ENCODE data around the gene OPHN1.
A peak's percentile ranks its signal among the peaks of the same experiment; 100 is the strongest.

Gene OPHN1

DNA sequence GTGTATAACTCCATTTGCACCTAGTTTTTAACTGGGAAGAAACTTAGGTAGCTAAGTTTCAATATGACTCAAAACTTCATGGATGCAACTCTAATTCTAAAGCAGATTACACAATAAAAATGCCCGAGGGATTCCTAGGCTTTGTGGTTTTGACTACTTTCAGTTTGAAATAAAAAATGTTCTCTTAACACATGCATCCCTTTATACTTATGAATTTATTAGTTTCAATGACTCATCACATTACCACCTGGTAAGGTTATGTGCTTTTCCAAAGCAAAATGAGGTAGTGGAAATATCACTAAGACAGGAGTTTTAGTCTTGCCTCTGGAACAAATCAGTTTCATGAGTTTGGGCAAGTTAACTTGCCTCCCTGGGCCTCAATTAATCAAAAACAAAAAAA is 125.5 kb downstream of the OPHN1 start:
- H3K4ac ChIP-seq (ENCODE audit: low read depth, low read length) = no peak overlapping the region
- no peak overlapping the region for H2AK5ac ChIP-seq (ENCODE audit: low read length)
- no peaks in the 10 kb centered on the region for H3K36me3 ChIP-seq (ENCODE audit: control insufficient read depth in 1 of 2, insufficient read depth in 2 of 2, low read length in 2 of 2)
- WGBS (ENCODE audit: extremely low coverage, insufficient coverage, insufficient read length) = no CpG with 5 or more reads among the region's 1 CpG
- H3K9me3 ChIP-seq (ENCODE audit: insufficient read depth, low read depth, low read length) = no peaks in the 10 kb centered on the region
- H3K4me3 ChIP-seq (ENCODE audit: low read depth, low read length) = no peak overlapping the region
- H3K79me2 ChIP-seq (ENCODE audit: control insufficient read depth, insufficient read depth, low read length, poor library complexity) = no peaks in the 10 kb centered on the region
- no peak overlapping the region for H3K14ac ChIP-seq (ENCODE audit: low read length)
- no peaks in the 10 kb centered on the region for H3K27me3 ChIP-seq (ENCODE audit: insufficient read depth, low read length)
- no peak overlapping the region for H3K23ac ChIP-seq (ENCODE audit: low read length)
- H3K9ac ChIP-seq (ENCODE audit: low read length) = no peak overlapping the region
- H4K8ac ChIP-seq (ENCODE audit: low read depth, low read length) = no peak overlapping the region
- no peak overlapping the region for H3K18ac ChIP-seq (ENCODE audit: low read length)
- no peaks in the 10 kb centered on the region for H3K79me1 ChIP-seq (ENCODE audit: low read length)
- H4K12ac ChIP-seq (ENCODE audit: low read depth, low read length) = no peak overlapping the region
- H2AFZ ChIP-seq (ENCODE audit: insufficient read depth, low read length, poor library complexity) = no peak overlapping the region
- no peak overlapping the region for H2BK120ac ChIP-seq (ENCODE audit: insufficient read depth, low read length, poor library complexity)
- no peak overlapping the region for H3K4me2 ChIP-seq (ENCODE audit: low read length)
- no peak overlapping the region for H4K91ac ChIP-seq (ENCODE audit: low read depth, low read length)
- H2BK12ac ChIP-seq (ENCODE audit: low read length) = no peak overlapping the region
- peak; percentile 5 to 53 for DNase-seq
- H3K27ac ChIP-seq (ENCODE audit: low read depth, low read length) = no peak overlapping the region
- no peak overlapping the region for H2BK5ac ChIP-seq (ENCODE audit: low read depth, low read length, poor library complexity)
- H3K4me1 ChIP-seq (ENCODE audit: control insufficient read depth in 1 of 2, insufficient read depth in 2 of 2, low read length in 2 of 2) = no peaks in the 10 kb centered on the region

- no peak for DNase-seq
- no CpG with 5 or more reads among the region's 1 CpG for WGBS (ENCODE audit: extremely low coverage, insufficient coverage, insufficient read length)
- no peak overlapping the region for H3K27ac ChIP-seq (ENCODE audit: low read depth, low read length)
- no peak overlapping the region for H2BK5ac ChIP-seq (ENCODE audit: low read depth, low read length, poor library complexity)
- no peak overlapping the region for H2BK120ac ChIP-seq (ENCODE audit: insufficient read depth, low read length, poor library complexity)
- no peak overlapping the region for H2AK5ac ChIP-seq (ENCODE audit: low read length)
- H2AFZ ChIP-seq (ENCODE audit: insufficient read depth, low read length, poor library complexity) = no peak overlapping the region
- no peak overlapping the region for H4K8ac ChIP-seq (ENCODE audit: low read depth, low read length)
- no peak overlapping the region for H3K4me2 ChIP-seq (ENCODE audit: low read length)
- H3K79me1 ChIP-seq (ENCODE audit: low read length) = no peaks in the 10 kb centered on the region
- H3K9ac ChIP-seq (ENCODE audit: low read length) = no peak overlapping the region
- H3K9me3 ChIP-seq (ENCODE audit: insufficient read depth, low read depth, low read length) = no peaks in the 10 kb centered on the region
- H3K36me3 ChIP-seq (ENCODE audit: control insufficient read depth in 1 of 2, insufficient read depth in 2 of 2, low read length in 2 of 2) = no peaks in the 10 kb centered on the region
- H3K4me3 ChIP-seq (ENCODE audit: low read depth, low read length) = no peak overlapping the region
- H3K4ac ChIP-seq (ENCODE audit: low read depth, low read length) = no peak overlapping the region
- no peak overlapping the region for H4K91ac ChIP-seq (ENCODE audit: low read depth, low read length)
- H3K79me2 ChIP-seq (ENCODE audit: control insufficient read depth, insufficient read depth, low read length, poor library complexity) = no peaks in the 10 kb centered on the region
- H3K4me1 ChIP-seq (ENCODE audit: control insufficient read depth in 1 of 2, insufficient read depth in 2 of 2, low read length in 2 of 2) = no peaks in the 10 kb centered on the region
- no peak overlapping the region for H3K14ac ChIP-seq (ENCODE audit: low read length)
- no peaks in the 10 kb centered on the region for H3K27me3 ChIP-seq (ENCODE audit: insufficient read depth, low read length)
- H3K18ac ChIP-seq (ENCODE audit: low read length) = no peak overlapping the region
- no peak overlapping the region for H2BK12ac ChIP-seq (ENCODE audit: low read length)
- H3K23ac ChIP-seq (ENCODE audit: low read length) = no peak overlapping the region
- H4K12ac ChIP-seq (ENCODE audit: low read depth, low read length) = no peak overlapping the region
Observed at GRCh38 chrX:68304602-68305001, 128.7 kb downstream of the OPHN1 start.

- H3K4me1 ChIP-seq (ENCODE audit: control insufficient read depth in 1 of 2, insufficient read depth in 2 of 2, low read length in 2 of 2) = no peaks in the 10 kb centered on the region
- no peak overlapping the region for H3K18ac ChIP-seq (ENCODE audit: low read length)
- no peak overlapping the region for H4K91ac ChIP-seq (ENCODE audit: low read depth, low read length)
- H4K12ac ChIP-seq (ENCODE audit: low read depth, low read length) = no peak overlapping the region
- no peak overlapping the region for H3K14ac ChIP-seq (ENCODE audit: low read length)
- no peak overlapping the region for H3K4ac ChIP-seq (ENCODE audit: low read depth, low read length)
- no peaks in the 10 kb centered on the region for H3K79me2 ChIP-seq (ENCODE audit: control insufficient read depth, insufficient read depth, low read length, poor library complexity)
- H3K36me3 ChIP-seq (ENCODE audit: control insufficient read depth in 1 of 2, insufficient read depth in 2 of 2, low read length in 2 of 2) = no peaks in the 10 kb centered on the region
- H3K27ac ChIP-seq (ENCODE audit: low read depth, low read length) = no peak overlapping the region
- H2AFZ ChIP-seq (ENCODE audit: insufficient read depth, low read length, poor library complexity) = no peak overlapping the region
- H3K23ac ChIP-seq (ENCODE audit: low read length) = no peak overlapping the region
- no peak overlapping the region for H3K9ac ChIP-seq (ENCODE audit: low read length)
- no CpG with 5 or more reads among the region's 2 CpGs for WGBS (ENCODE audit: extremely low coverage, insufficient coverage, insufficient read length)
- H3K9me3 ChIP-seq (ENCODE audit: insufficient read depth, low read depth, low read length) = no peaks in the 10 kb centered on the region
- H2BK120ac ChIP-seq (ENCODE audit: insufficient read depth, low read length, poor library complexity) = no peak overlapping the region
- no peak overlapping the region for H2BK12ac ChIP-seq (ENCODE audit: low read length)
- H3K79me1 ChIP-seq (ENCODE audit: low read length) = no peaks in the 10 kb centered on the region
- H3K4me2 ChIP-seq (ENCODE audit: low read length) = no peak overlapping the region
- H3K4me3 ChIP-seq (ENCODE audit: low read depth, low read length) = no peak overlapping the region
- H2BK5ac ChIP-seq (ENCODE audit: low read depth, low read length, poor library complexity) = no peak overlapping the region
- DNase-seq = no peak
- H3K27me3 ChIP-seq (ENCODE audit: insufficient read depth, low read length) = no peaks in the 10 kb centered on the region
- H4K8ac ChIP-seq (ENCODE audit: low read depth, low read length) = no peak overlapping the region
- H2AK5ac ChIP-seq (ENCODE audit: low read length) = no peak overlapping the region
Observed at GRCh38 chrX:68299898-68300297, 133.4 kb downstream of the OPHN1 start.

GRCh38 chrX:68292471-68292870 is 140.8 kb downstream of the OPHN1 start:
- no peak overlapping the region for H4K91ac ChIP-seq (ENCODE audit: low read depth, low read length)
- no peaks in the 10 kb centered on the region for H3K9me3 ChIP-seq (ENCODE audit: insufficient read depth, low read depth, low read length)
- H3K27ac ChIP-seq (ENCODE audit: low read depth, low read length) = no peak overlapping the region
- no peak overlapping the region for H2AK5ac ChIP-seq (ENCODE audit: low read length)
- no peak overlapping the region for H2BK120ac ChIP-seq (ENCODE audit: insufficient read depth, low read length, poor library complexity)
- H3K4ac ChIP-seq (ENCODE audit: low read depth, low read length) = no peak overlapping the region
- no peaks in the 10 kb centered on the region for H3K4me1 ChIP-seq (ENCODE audit: control insufficient read depth in 1 of 2, insufficient read depth in 2 of 2, low read length in 2 of 2)
- H3K9ac ChIP-seq (ENCODE audit: low read length) = no peak overlapping the region
- no peak overlapping the region for H3K4me3 ChIP-seq (ENCODE audit: low read depth, low read length)
- no peak overlapping the region for H3K18ac ChIP-seq (ENCODE audit: low read length)
- H3K79me2 ChIP-seq (ENCODE audit: control insufficient read depth, insufficient read depth, low read length, poor library complexity) = no peaks in the 10 kb centered on the region
- WGBS (ENCODE audit: extremely low coverage, insufficient coverage, insufficient read length) = no CpG with 5 or more reads among the region's 3 CpGs
- no peaks in the 10 kb centered on the region for H3K79me1 ChIP-seq (ENCODE audit: low read length)
- no peak overlapping the region for H2AFZ ChIP-seq (ENCODE audit: insufficient read depth, low read length, poor library complexity)
- H3K27me3 ChIP-seq (ENCODE audit: insufficient read depth, low read length) = no peaks in the 10 kb centered on the region
- no peak overlapping the region for H3K4me2 ChIP-seq (ENCODE audit: low read length)
- no peaks in the 10 kb centered on the region for H3K36me3 ChIP-seq (ENCODE audit: control insufficient read depth in 1 of 2, insufficient read depth in 2 of 2, low read length in 2 of 2)
- no peak overlapping the region for H4K8ac ChIP-seq (ENCODE audit: low read depth, low read length)
- H3K23ac ChIP-seq (ENCODE audit: low read length) = no peak overlapping the region
- no peak for DNase-seq
- H2BK5ac ChIP-seq (ENCODE audit: low read depth, low read length, poor library complexity) = no peak overlapping the region
- no peak overlapping the region for H3K14ac ChIP-seq (ENCODE audit: low read length)
- H2BK12ac ChIP-seq (ENCODE audit: low read length) = no peak overlapping the region
- H4K12ac ChIP-seq (ENCODE audit: low read depth, low read length) = no peak overlapping the region

DNA sequence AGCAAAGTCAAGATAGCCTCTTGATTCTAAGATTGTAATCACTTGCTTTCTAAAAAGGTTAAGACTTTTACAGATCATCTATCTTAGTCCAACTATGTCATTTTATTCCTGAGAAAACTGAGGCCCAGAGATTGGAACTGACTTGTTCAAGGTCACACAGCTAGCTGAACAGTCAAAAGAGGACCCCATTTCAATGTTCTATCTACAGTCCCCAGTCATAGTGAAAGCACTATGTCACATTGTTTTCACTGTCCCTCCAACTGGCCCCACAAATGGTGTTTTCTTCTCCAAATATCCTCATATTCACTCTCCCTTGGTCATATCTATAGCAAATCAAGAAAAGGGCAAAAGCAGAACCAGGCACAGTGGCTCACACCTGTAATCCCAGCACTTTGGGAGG is 145.2 kb downstream of the OPHN1 start:
- H2AFZ ChIP-seq (ENCODE audit: insufficient read depth, low read length, poor library complexity) = no peak overlapping the region
- H3K27me3 ChIP-seq (ENCODE audit: insufficient read depth, low read length) = no peaks in the 10 kb centered on the region
- H3K27ac ChIP-seq (ENCODE audit: low read depth, low read length) = no peak overlapping the region
- no peak overlapping the region for H4K8ac ChIP-seq (ENCODE audit: low read depth, low read length)
- no peak for DNase-seq
- H3K9ac ChIP-seq (ENCODE audit: low read length) = no peak overlapping the region
- no peak overlapping the region for H4K12ac ChIP-seq (ENCODE audit: low read depth, low read length)
- no peak overlapping the region for H3K4me3 ChIP-seq (ENCODE audit: low read depth, low read length)
- H3K36me3 ChIP-seq (ENCODE audit: control insufficient read depth in 1 of 2, insufficient read depth in 2 of 2, low read length in 2 of 2) = no peaks in the 10 kb centered on the region
- no peaks in the 10 kb centered on the region for H3K79me2 ChIP-seq (ENCODE audit: control insufficient read depth, insufficient read depth, low read length, poor library complexity)
- H3K79me1 ChIP-seq (ENCODE audit: low read length) = no peaks in the 10 kb centered on the region
- H3K18ac ChIP-seq (ENCODE audit: low read length) = no peak overlapping the region
- H3K4me1 ChIP-seq (ENCODE audit: control insufficient read depth in 1 of 2, insufficient read depth in 2 of 2, low read length in 2 of 2) = no peaks in the 10 kb centered on the region
- H2BK120ac ChIP-seq (ENCODE audit: insufficient read depth, low read length, poor library complexity) = no peak overlapping the region
- H3K23ac ChIP-seq (ENCODE audit: low read length) = no peak overlapping the region
- H3K4ac ChIP-seq (ENCODE audit: low read depth, low read length) = no peak overlapping the region
- no peak overlapping the region for H2BK12ac ChIP-seq (ENCODE audit: low read length)
- no peak overlapping the region for H3K14ac ChIP-seq (ENCODE audit: low read length)
- no peak overlapping the region for H4K91ac ChIP-seq (ENCODE audit: low read depth, low read length)
- no peak overlapping the region for H2AK5ac ChIP-seq (ENCODE audit: low read length)
- H3K4me2 ChIP-seq (ENCODE audit: low read length) = no peak overlapping the region
- no peaks in the 10 kb centered on the region for H3K9me3 ChIP-seq (ENCODE audit: insufficient read depth, low read depth, low read length)
- no peak overlapping the region for H2BK5ac ChIP-seq (ENCODE audit: low read depth, low read length, poor library complexity)

All from trophoblast cell (in vitro differentiated cells and primary cell).